Adrenal gland (tissue), 5 donors: ENCODE measurements around the gene BHLHE23.

Experiments used
- POLR2A ChIP-seq, 2 donors: fragments of 450-650 bp; IDR thresholded peaks; one replicate each; pipeline ENCODE4 v1.6.1; 2017; ENCODE audit warnings: antibody characterized with exemption in 2 of 2, mild to moderate bottlenecking in 2 of 2, moderate library complexity in 1 of 2
- TF ChIP-seq, protein P1 (sequence below), 6 experiments: fragments of 450-650 bp in 4 of 6; fragments of 200-600 bp in 2 of 6; sonication (generic) in 1 of 6; IDR thresholded peaks; 1 replicate in 5 of 6; 2 replicates in 1 of 6; pipeline versions ENCODE4 v1.5.1 to v1.8.0; 2016 to 2021; ENCODE audit warnings: antibody characterized with exemption in 6 of 6, mild to moderate bottlenecking in 2 of 6, moderate library complexity in 1 of 6
- donor health status: DM: no; HTN: no; CAD: no.

GRCh38 chr20:63013207-63013606 lies 6.4 kb upstream of the BHLHE23 start:
- TF ChIP-seq, protein P1, sequence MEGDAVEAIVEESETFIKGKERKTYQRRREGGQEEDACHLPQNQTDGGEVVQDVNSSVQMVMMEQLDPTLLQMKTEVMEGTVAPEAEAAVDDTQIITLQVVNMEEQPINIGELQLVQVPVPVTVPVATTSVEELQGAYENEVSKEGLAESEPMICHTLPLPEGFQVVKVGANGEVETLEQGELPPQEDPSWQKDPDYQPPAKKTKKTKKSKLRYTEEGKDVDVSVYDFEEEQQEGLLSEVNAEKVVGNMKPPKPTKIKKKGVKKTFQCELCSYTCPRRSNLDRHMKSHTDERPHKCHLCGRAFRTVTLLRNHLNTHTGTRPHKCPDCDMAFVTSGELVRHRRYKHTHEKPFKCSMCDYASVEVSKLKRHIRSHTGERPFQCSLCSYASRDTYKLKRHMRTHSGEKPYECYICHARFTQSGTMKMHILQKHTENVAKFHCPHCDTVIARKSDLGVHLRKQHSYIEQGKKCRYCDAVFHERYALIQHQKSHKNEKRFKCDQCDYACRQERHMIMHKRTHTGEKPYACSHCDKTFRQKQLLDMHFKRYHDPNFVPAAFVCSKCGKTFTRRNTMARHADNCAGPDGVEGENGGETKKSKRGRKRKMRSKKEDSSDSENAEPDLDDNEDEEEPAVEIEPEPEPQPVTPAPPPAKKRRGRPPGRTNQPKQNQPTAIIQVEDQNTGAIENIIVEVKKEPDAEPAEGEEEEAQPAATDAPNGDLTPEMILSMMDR (IDR thresholded peaks at IDR 0.05): no peak
- TF ChIP-seq POLR2A (IDR thresholded peaks at IDR 0.05): no peak
